ENCODE results near the gene GLUD1.

GRCh38 chr10:87060280-87060928 is 34.2 kb downstream of the GLUD1 start:
- no peak for TF ChIP-seq CTCF (IDR thresholded peaks at IDR 0.05)
- no peak for TF ChIP-seq POLR2A (IDR thresholded peaks at IDR 0.05)
- no peak for TF ChIP-seq EP300 (IDR thresholded peaks at IDR 0.05)
